ENCODE data around the gene FBP1. TPM values are rescaled to one million over a fixed set of nuclear protein-coding genes. Genes with fewer than 3 reads are reported as not detected.

The FBP1 gene
- total RNA-seq, 1 experiment from 2014 or later: 1.9 TPM

DNA sequence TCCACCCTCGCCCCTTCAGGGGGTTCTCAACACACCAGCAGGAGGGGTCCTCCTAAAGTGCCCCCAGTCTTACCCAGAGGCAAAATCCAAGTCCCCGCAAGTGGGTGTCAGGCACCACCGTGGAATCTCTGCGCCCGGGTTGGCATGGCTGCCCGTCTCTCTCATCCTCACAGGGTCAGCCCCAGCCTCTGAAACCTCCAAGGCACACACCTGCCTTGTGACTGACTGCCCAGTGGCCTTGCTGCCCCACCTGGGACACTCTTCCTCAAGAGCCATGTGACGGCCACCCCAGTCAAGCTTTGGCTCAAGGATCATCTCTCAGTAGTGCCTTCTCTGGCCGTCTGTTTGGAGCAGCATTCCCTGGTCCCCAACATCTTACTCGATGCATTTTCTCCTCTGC is 50.6 kb downstream of the FBP1 start:
- H3T11ph ChIP-seq (ENCODE audit: low read length): no peak overlapping the region
- H3K14ac ChIP-seq (ENCODE audit: insufficient read depth, low read length): no peak overlapping the region
- H3K4me1 ChIP-seq (ENCODE audit: insufficient read depth, low read length): no peaks in the 10 kb centered on the region
- no peak overlapping the region for H3K56ac ChIP-seq (ENCODE audit: insufficient read length, low read depth, low read length)
- WGBS (ENCODE audit: extremely low coverage, insufficient read length, low lambda C conversion rate): no CpG with 5 or more reads among the region's 9 CpGs
- H2AK5ac ChIP-seq (ENCODE audit: insufficient read length, low read length): no peak overlapping the region
- no peaks in the 10 kb centered on the region for H3K9me3 ChIP-seq (ENCODE audit: control insufficient read depth, low read depth, low read length)
- H4K91ac ChIP-seq (ENCODE audit: insufficient read length, low read depth, low read length): no peak overlapping the region
- H3K4ac ChIP-seq (ENCODE audit: low read depth, low read length): no peak overlapping the region
- no peak overlapping the region for H2BK5ac ChIP-seq (ENCODE audit: insufficient read length, low read length)
- Mint-ChIP-seq H3K27me3 (ENCODE audit: low read depth) (peaks cover 19% of the 10 kb centered on the region), H3K4me3 (no peak overlapping the region), H3K27ac (no peak overlapping the region; a peak in 1 of 7 replicates), H3K36me3 (ENCODE audit: insufficient read depth in 1 of 3, low read depth in 3 of 3) (no peaks in the 10 kb centered on the region; a peak in 2 of 7 replicates), H3K4me1 (peaks cover 4 to 6% of the 10 kb centered on the region in 2 experiments; a peak in 2 of 4 replicates), H3K9me3 (no peaks in the 10 kb centered on the region)
- H3K79me2 ChIP-seq (ENCODE audit: insufficient read depth, low read length): no peaks in the 10 kb centered on the region
- no peak for DNase-seq
- no peaks in the 10 kb centered on the region for H3K27me3 ChIP-seq (ENCODE audit: insufficient read depth, low read length)
- H3K4me2 ChIP-seq (ENCODE audit: insufficient read depth, insufficient read length, low read length): no peak overlapping the region
- H3K27ac ChIP-seq (ENCODE audit: insufficient read length, low read depth, low read length): no peak overlapping the region
- no peak overlapping the region for H4K8ac ChIP-seq (replicated peaks; ENCODE audit: insufficient read length, low read depth, low read length)
- no peak overlapping the region for H3K23ac ChIP-seq (ENCODE audit: insufficient read length, low read depth, low read length)
- no peak overlapping the region for H2BK12ac ChIP-seq (ENCODE audit: insufficient read length, low read depth, low read length)
- no peaks in the 10 kb centered on the region for H3K23me2 ChIP-seq (ENCODE audit: insufficient read length, low read depth, low read length, poor library complexity, severe bottlenecking)
- H3K18ac ChIP-seq (ENCODE audit: insufficient read length, low read depth, low read length): no peak overlapping the region
- H3K79me1 ChIP-seq (ENCODE audit: insufficient read depth, low read depth, low read length, poor library complexity, severe bottlenecking): no peaks in the 10 kb centered on the region
- H2BK20ac ChIP-seq (ENCODE audit: low read depth, low read length, poor library complexity, severe bottlenecking): no peak overlapping the region
- H4K5ac ChIP-seq (ENCODE audit: insufficient read length, low read depth, low read length): no peak overlapping the region
- no peak overlapping the region for H2AFZ ChIP-seq (ENCODE audit: low read length)
- H2BK120ac ChIP-seq (ENCODE audit: low read depth, low read length, poor library complexity, severe bottlenecking): no peak overlapping the region
- no peak overlapping the region for H2BK15ac ChIP-seq (ENCODE audit: low read depth, low read length)
- H4K20me1 ChIP-seq (ENCODE audit: control insufficient read depth, insufficient read depth, insufficient read length): no peaks in the 10 kb centered on the region
- no peak overlapping the region for H3K9ac ChIP-seq (ENCODE audit: extremely low read depth, insufficient read length, low read length)
- TF ChIP-seq, protein P1, sequence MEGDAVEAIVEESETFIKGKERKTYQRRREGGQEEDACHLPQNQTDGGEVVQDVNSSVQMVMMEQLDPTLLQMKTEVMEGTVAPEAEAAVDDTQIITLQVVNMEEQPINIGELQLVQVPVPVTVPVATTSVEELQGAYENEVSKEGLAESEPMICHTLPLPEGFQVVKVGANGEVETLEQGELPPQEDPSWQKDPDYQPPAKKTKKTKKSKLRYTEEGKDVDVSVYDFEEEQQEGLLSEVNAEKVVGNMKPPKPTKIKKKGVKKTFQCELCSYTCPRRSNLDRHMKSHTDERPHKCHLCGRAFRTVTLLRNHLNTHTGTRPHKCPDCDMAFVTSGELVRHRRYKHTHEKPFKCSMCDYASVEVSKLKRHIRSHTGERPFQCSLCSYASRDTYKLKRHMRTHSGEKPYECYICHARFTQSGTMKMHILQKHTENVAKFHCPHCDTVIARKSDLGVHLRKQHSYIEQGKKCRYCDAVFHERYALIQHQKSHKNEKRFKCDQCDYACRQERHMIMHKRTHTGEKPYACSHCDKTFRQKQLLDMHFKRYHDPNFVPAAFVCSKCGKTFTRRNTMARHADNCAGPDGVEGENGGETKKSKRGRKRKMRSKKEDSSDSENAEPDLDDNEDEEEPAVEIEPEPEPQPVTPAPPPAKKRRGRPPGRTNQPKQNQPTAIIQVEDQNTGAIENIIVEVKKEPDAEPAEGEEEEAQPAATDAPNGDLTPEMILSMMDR (conservative IDR thresholded peaks at IDR 0.05): no peak

Data from H9 (cell line).